GM18858 (cell line): ENCODE measurements around the gene RALGAPB.
"Not testable (repeated sequence)": the region's sequence is repeated elsewhere in the genome, so short reads cannot be mapped to it uniquely, and the experiment has no call there.

Experiments
- ATAC-seq: cut with Tn5 transposase; IDR thresholded peaks from one replicate; pipeline ENCODE4 v1.9.1; 2021; ENCODE audit not compliant: unreplicated experiment

The RALGAPB gene

DNA sequence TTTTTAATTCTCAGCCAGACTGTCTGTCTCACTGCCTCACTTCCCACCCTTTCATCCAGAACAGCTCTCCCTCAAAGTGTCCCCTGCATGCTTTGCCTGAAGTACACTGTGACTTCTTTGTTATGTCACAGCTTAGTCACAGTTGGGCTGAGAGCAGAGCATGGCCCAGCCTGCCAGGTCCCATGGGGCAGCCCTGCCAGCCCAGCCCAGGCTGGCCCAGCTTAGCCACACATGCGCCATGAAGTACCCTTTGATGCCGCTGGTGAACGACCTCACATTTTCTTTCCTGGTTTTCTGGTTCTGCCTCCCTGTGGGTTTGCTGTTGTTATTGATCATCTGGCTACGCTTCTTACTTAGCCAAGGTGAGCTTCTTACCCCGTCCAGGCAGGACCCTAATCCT lies 108.4 kb downstream of the RALGAPB start, which contains the start of gene ADIG:
ADIG (plus strand) TSS at position 185 of the 400 bp plus-strand sequence; CDS start at position 239, 54 bp downstream.
- no peak for ATAC-seq

- ATAC-seq: no peak
These were observed 109.3 kb downstream of the RALGAPB start for GRCh38 chr20:38581830-38582358.

DNA sequence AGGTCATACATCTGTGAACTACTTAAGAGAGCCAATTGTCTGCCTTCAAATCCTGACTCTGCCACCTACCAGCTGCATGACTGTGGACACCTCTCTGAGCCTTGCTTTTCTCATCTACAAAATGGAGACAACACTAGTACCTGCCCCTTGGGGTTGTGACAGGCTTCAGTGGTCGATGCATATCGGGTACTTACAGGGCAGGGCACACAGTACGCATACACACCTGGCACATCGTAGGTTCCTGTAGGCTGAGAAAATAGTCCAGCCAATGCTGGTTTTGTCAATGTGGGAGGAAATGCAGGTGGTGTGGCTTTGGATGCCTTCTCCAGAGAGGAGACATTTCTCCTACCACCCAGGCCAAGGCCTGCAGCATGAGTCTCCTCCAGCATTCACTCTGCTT lies 110.7 kb downstream of the RALGAPB start:
- ATAC-seq: no peak

DNA sequence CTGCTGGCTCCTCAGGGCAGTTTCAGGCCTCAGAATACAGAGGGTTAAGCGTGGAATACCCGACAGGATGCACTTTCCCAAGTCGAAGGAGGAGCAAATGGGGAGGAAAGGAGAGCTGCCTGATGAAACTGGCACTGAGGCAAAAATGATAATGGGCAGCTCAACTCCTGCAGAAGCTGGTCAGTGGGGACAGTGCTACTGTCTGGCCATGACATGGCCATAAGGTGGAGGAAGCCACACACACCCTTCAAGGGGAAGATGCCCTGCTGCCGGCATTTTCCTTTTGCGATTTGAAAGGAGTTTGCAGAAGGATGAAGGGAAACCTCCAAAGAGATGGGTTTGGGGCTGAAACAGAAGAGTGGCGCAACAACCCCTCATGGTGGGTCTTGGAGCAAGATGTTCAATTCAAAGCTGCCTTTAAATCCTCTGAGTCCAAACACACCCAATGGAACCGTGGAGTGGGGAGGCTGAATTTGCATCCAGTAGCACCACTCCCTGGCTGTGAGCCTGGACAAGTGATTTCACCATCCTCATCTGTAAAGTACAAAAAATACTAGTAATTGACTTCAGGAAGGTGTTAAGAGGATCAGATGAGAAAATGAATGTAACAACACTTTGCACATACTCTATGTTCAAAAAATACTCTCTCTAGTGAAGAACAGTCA lies 111.6 kb downstream of the RALGAPB start:
- no peak for ATAC-seq

GRCh38 chr20:38585404-38586180 lies 112.9 kb downstream of the RALGAPB start:
- no peak for ATAC-seq

- no peak for ATAC-seq
These were observed 113.5 kb downstream of the RALGAPB start for GRCh38 chr20:38586181-38586525.

DNA sequence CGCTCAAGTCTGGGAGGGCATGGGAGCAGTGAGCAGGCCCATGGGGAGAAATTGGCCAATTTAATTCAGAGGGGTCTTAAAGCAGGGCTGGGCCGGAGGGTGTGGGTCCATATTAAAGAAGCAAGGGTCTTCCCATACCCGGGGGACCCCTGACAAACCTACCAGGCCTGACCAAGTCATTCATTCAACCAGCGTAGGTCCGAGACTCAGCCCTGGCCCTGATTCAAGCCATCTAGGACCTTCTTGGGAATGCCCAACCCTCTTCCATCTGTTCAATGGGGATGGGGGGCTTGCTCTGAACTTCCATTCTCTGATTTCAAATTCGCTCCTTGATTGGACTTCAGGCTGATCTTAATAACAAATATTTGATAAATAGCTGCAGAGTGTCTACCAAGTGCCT lies 115.7 kb downstream of the RALGAPB start:
- ATAC-seq: no peak

DNA sequence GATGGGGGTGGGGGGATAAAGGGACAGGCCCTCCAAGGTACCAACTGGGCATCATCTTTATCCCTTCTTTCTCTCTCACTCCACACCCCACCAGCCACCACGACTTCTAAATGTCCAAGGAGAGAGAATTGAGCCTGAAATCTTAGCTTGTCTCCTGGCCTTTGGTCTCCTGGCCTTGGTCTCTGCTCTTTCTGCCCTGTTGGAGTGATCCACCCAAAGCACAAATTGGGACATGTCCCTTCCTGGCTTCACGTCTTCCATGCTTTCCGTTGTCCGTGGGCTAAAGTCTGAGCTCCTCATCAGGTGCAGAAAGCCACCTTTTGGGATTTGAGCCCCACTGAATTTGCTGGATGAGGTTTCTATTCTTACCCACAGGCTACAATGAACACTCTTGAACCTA lies 116.7 kb downstream of the RALGAPB start:
- ATAC-seq: no peak

GRCh38 chr20:38589967-38590675 lies 117.5 kb downstream of the RALGAPB start:
- ATAC-seq: no peak

DNA sequence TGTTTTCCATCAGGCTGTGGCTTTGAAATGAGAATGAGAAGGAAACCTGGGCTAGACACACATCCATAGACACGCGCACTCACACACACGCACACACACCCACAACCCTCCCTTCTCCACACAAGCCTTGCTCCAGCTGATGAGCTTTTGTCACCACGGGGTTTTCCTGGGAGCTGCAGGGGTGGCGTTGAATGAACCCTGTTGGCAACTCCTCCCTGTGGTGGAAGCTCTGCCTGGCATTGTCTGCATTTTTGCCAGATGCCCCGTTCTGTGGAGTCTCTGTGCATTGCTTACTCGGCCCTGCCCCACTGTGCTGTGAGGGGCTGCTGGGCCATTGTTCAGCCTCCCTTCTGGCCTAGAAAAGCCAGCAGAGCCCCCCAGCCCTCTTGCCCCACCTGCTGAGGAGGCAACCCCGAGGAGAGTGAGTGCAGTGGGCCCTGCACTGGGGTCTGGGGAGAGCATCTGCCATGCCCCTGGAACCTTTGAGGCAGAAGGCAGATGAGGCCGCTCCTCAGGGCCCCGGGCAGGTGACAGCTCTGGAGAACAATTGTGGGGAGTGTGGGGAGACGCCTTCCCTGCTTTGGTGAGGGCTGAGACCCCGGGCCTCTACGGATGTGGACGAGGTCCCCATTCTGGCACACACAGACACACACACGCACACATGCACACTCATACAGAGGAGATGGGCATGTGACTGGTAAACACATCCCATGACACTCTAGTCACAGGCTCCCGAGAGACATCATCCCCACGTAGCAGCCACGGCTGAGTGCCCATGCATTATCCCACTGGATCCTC lies 118.2 kb downstream of the RALGAPB start:
- no peak for ATAC-seq

- no peak for ATAC-seq
These were observed 119.1 kb downstream of the RALGAPB start for GRCh38 chr20:38591474-38592410.

DNA sequence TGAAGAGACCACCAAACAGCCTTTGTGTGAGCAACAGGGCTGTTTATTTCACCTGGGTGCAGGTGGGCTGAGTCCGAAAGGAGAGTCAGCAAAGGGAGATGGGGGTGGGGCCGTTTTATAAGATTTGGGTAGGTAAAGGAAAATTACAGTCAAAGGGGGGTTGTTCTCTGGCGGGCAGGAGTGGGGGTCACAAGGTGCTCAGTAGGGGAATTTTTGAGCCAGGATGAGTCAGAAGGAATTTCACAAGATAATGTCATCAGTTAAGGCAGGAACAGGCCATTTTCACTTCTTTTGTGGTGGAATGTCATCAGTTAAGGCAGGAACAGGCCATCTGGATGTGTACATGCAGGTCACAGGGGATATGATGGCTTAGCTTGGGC lies 119.8 kb downstream of the RALGAPB start:
- not testable (repeated sequence) for ATAC-seq

DNA sequence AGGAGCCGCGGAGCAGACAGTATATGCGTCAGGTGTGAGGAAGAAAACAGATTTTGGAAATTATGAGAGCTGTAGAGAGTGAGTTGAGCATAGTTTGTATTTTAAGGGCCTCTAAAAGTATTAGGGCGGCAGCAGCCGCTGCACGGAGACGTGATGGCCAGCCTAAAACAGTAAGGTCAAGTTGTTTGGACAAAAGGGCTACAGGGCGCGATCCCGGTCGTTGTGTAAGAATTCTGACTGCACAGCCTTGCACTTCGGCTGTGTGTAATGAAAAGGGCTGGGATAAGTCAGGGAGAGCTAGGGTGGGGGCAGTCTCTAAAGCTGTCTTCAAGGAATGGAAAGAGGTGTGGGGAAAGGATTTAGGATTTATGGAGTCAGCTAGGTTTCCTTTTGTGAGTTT lies 121.6 kb downstream of the RALGAPB start:
- not testable (repeated sequence) for ATAC-seq

GRCh38 chr20:38595886-38596285 lies 123.2 kb downstream of the RALGAPB start:
- not testable (repeated sequence) for ATAC-seq

- no peak for ATAC-seq
These were observed 126.8 kb downstream of the RALGAPB start for GRCh38 chr20:38599410-38599882.

- ATAC-seq: no peak
These were observed 127.4 kb downstream of the RALGAPB start for GRCh38 chr20:38600057-38600456.

DNA sequence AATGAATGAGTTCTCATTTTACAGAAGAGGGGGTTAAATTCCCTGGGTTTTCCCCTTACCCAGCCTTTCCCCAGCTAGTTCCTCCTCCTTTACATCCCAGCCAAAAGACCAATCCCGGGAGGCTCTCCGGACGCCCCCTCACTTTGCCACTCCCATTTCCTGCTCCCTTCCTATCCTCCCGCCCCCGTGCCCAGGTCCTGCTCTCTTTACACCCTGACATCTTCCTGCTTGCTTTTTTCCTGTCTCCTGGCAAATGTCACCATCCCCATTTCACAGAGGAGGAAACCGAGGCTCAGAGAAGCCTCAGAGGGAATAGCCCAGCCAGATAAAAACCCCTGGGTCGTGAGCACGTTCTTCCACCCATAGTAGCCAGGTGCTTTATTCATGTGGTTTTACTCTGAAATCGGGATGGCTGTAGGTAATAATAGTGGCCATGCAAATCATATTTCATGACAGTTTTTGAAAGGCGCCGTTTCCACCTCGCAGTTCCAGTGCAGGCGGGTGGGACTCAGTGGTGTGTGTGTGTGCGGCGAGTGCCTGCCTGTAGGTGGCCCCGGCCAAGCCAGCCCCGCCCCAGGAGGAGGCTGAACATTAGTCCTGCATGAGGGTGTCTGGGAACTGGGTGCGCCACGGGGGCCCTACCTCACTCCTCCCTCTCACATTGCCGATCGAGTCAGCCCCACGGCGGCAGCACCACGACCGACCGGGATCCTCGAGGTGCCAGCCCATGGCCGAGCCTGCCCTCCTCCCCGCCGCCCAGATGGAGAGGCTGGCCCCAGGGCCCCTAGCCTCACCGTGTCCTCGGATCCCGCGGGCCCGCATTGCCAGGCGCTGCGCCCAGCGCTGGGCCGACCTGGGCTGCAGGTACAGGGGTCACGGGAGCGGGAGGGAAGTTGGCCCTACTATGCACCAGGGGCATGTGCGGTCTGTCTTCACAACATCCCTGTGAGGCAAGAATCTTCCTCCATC lies 128.9 kb downstream of the RALGAPB start, which contains the start of gene ARHGAP40:
ARHGAP40 (plus strand) TSS at position 594 of the 969 bp plus-strand sequence.
- ATAC-seq: no peak

GRCh38 chr20:38602185-38602581 lies 129.5 kb downstream of the RALGAPB start:
- ATAC-seq: no peak
